GM12878 (cell line): ENCODE results near the gene LVRN. TPM values are rescaled to one million over a fixed set of nuclear protein-coding genes. Genes with fewer than 3 reads are reported as not detected.

Experiments used
- ATAC-seq: fragments of 200-7000 bp; cut with Tn5 transposase; 3 replicates; pipeline ENCODE4 v1.9.1; 2020; ENCODE audit warnings: mild to moderate bottlenecking, moderate library complexity
- BruUV-seq: library from RNA; stranded (reverse); fragments of 400-500 nt; replicated peaks from 2 replicates; lab custom pipeline; 2021; lab: Mats Ljungman, UMichigan
- CTCF ChIA-PET: fragments of 300-600 bp; sonication (Branson Sonifier 250); formaldehyde crosslinking; extraction: SDS; loops from one replicate; lab custom pipeline; 2021; ENCODE audit warnings: inconsistent platforms; lab: Yijun Ruan, JAX
- POLR2A ChIA-PET: fragments of 350-600 bp; formaldehyde crosslinking; extraction: SDS; loops from one replicate; lab custom pipeline; 2021; ENCODE audit warnings: inconsistent platforms; lab: Charles Lee
- RAD21 ChIA-PET: fragments of 300-600 bp; sonication (Branson Sonifier 250); formaldehyde crosslinking; loops from one replicate; lab custom pipeline; 2023; ENCODE audit warnings: antibody characterized with exemption; ENCODE audit not compliant: unreplicated experiment; lab: Charles Lee
- SMC1A ChIA-PET: fragments of 300-600 bp; sonication (Branson Sonifier 250); formaldehyde crosslinking; loops from one replicate; lab custom pipeline; 2023; ENCODE audit not compliant: unreplicated experiment, uncharacterized antibody; lab: Charles Lee
- DNase-seq: peaks from one replicate; pipeline ENCODE4 v3.0.0-alpha.2; 2011; ENCODE audit warnings: low read depth, low spot score
- FAIRE-seq: peaks from 3 replicates; lab custom pipeline; 2011; peaks lifted over from hg19 to GRCh38; lab: Jason Lieb, UNC
- H2AFZ ChIP-seq: 2 replicates; pipeline ENCODE4 v1.6.0; 2011; ENCODE audit warnings: low read depth, low read length, control low read depth; ENCODE audit not compliant: control insufficient read depth
- H3K27ac ChIP-seq: 2 replicates; pipeline ENCODE4 v1.5.1; 2011; ENCODE audit warnings: control low read depth; ENCODE audit not compliant: control insufficient read depth, insufficient read depth
- H3K27me3 ChIP-seq, 2 experiments: replicated peaks in 1 of 2; 2 replicates each; pipeline versions ENCODE4 v1.6.0 to v1.6.1; 2011; ENCODE audit warnings: low read length in 1 of 2; ENCODE audit not compliant: control insufficient read depth in 2 of 2, insufficient read depth in 2 of 2
- H3K36me3 ChIP-seq, 2 experiments: 2 replicates each; pipeline ENCODE4 v1.5.1; 2011; ENCODE audit warnings: low read length in 1 of 2; ENCODE audit not compliant: control insufficient read depth in 2 of 2, insufficient read depth in 2 of 2
- H3K4me1 ChIP-seq: 2 replicates; pipeline ENCODE4 v1.6.1; 2011; ENCODE audit warnings: mild to moderate bottlenecking, low read length, moderate library complexity, mixed read lengths; ENCODE audit not compliant: control insufficient read depth, insufficient read depth
- H3K4me2 ChIP-seq: 2 replicates; pipeline ENCODE4 v1.6.0; 2011; ENCODE audit warnings: control low read depth; ENCODE audit not compliant: control insufficient read depth, insufficient read depth
- H3K4me3 ChIP-seq: fragments of 200-600 bp; sonication (generic); 2 replicates; pipeline ENCODE4 v1.5.1; 2016
- H3K79me2 ChIP-seq: 2 replicates; pipeline ENCODE4 v1.6.0; 2011; ENCODE audit warnings: low read length; ENCODE audit not compliant: control insufficient read depth, insufficient read depth
- H3K9ac ChIP-seq: 2 replicates; pipeline ENCODE4 v1.8.0; 2011; ENCODE audit warnings: low read length, control low read depth, mixed read lengths; ENCODE audit not compliant: control insufficient read depth, insufficient read depth
- H3K9me3 ChIP-seq: replicated peaks from 3 replicates; pipeline ENCODE4 v1.5.1; 2011; ENCODE audit warnings: mild to moderate bottlenecking, low read length; ENCODE audit not compliant: control insufficient read depth, insufficient read depth
- H4K20me1 ChIP-seq: 2 replicates; pipeline ENCODE4 v1.6.0; 2011; ENCODE audit not compliant: control insufficient read depth, insufficient read depth
- BHLHE40 ChIP-seq, 2 experiments: fragments of 450-650 bp in 1 of 2; IDR thresholded peaks; 2 replicates each; pipeline ENCODE4 v1.6.1; 2011 to 2017; ENCODE audit warnings: low read depth in 2 of 2, borderline replicate concordance in 1 of 2, improper control_type of control experiment in 1 of 2, low read length in 1 of 2, mild to moderate bottlenecking in 1 of 2
- CEBPZ ChIP-seq: fragments of 150-350 bp; IDR thresholded peaks from 2 replicates; pipeline ENCODE4 v1.6.1; 2016; ENCODE audit warnings: low read depth, low read length
- EGR1 ChIP-seq, 2 experiments: IDR thresholded peaks; 1 replicate in 1 of 2; 2 replicates in 1 of 2; pipeline ENCODE4 v1.6.1; 2011 to 2012; ENCODE audit warnings: low read depth in 2 of 2, low read length in 2 of 2, borderline replicate concordance in 1 of 2, mild to moderate bottlenecking in 1 of 2, moderate library complexity in 1 of 2
- GABPA ChIP-seq: IDR thresholded peaks from 2 replicates; pipeline ENCODE4 v1.6.1; 2014; ENCODE audit warnings: antibody characterized with exemption, low read depth, mild to moderate bottlenecking, inconsistent platforms
- LARP7 ChIP-seq: fragments of 450-650 bp; IDR thresholded peaks from 2 replicates; pipeline ENCODE4 v1.6.1; 2017; ENCODE audit warnings: mild to moderate bottlenecking
- NFYA ChIP-seq: IDR thresholded peaks from 2 replicates; pipeline ENCODE4 v1.6.1; 2011; ENCODE audit warnings: low read depth, mild to moderate bottlenecking, low read length, improper control_type of control experiment, borderline replicate concordance
- PAX8 ChIP-seq: fragments of 450-650 bp; IDR thresholded peaks from 2 replicates; pipeline ENCODE4 v1.6.1; 2017; ENCODE audit warnings: mild to moderate bottlenecking, moderate library complexity
- SREBF1 ChIP-seq: IDR thresholded peaks from 2 replicates; pipeline ENCODE4 v1.6.1; 2012; ENCODE audit warnings: mild to moderate bottlenecking, low read length
- ZSCAN29 ChIP-seq: fragments of 450-650 bp; IDR thresholded peaks from 2 replicates; pipeline ENCODE4 v1.6.1; 2017; ENCODE audit warnings: mild to moderate bottlenecking, moderate library complexity
- WGBS: methylation state at CpG from one replicate; pipeline ENCODE4 v1.1.6; 2016; ENCODE audit warnings: low lambda C conversion rate; ENCODE audit not compliant: insufficient replicate concordance, insufficient coverage; ENCODE audit errors: missing lambda C conversion rate; 5-methylcytosine and 5-hydroxymethylcytosine counted together
- in situ Hi-C: fragments of 300-500 bp; cut with MboI; formaldehyde crosslinking; loops from 9 replicates; pipeline ENCODE4 v1.14.3; 2018; ENCODE audit warnings: mixed read lengths
- intact Hi-C: fragments of 100-400 bp; cut with micrococcal nuclease; formaldehyde crosslinking; loops from one replicate; pipeline ENCODE4 v1.14.2; 2022; ENCODE audit not compliant: unreplicated experiment
- polyA plus RNA-seq, 11 experiments: library from polyadenylated mRNA; depleted of rRNA in 4 of 11; unstranded in 6 of 11; stranded (reverse) in 5 of 11; fragments of >200 nt; fragmentation: Nextera tagmentation in 4 of 11; fragmentation: Illumina TruSeq in 1 of 11; extraction: Ambion mirVana in 4 of 11; extraction: Trizol in 1 of 11; gene quantifications; 1 replicate in 1 of 11; 2 replicates in 10 of 11; pipeline versions ENCODE4 v1.2.1 to v1.2.3, GENCODE V29; 2011 to 2016; ENCODE audit warnings: inconsistent platforms in 2 of 11, missing spikeins in 2 of 11, low read depth in 1 of 11
- total RNA-seq, 4 experiments: library from RNA; depleted of rRNA in 3 of 4; stranded (reverse); fragments of >200 nt in 3 of 4; fragmentation: Illumina TruSeq in 1 of 4; extraction: Trizol in 1 of 4; gene quantifications; 2 replicates each; pipeline versions ENCODE4 v1.2.1 to v1.2.3, GENCODE V29; 2013 to 2021
- TF ChIP-seq, protein P1 (sequence below): IDR thresholded peaks from 2 replicates; pipeline ENCODE4 v1.6.1; 2012; ENCODE audit warnings: mild to moderate bottlenecking, low read depth, low read length

LVRN gene
- total and polyA plus RNA-seq, 10 of the 15 experiments (the other 5 are each of a cell fraction or from before 2014, with no cell fraction given), result 0.04 to 0.87 (median 0.11) TPM; not detected in 4

DNA sequence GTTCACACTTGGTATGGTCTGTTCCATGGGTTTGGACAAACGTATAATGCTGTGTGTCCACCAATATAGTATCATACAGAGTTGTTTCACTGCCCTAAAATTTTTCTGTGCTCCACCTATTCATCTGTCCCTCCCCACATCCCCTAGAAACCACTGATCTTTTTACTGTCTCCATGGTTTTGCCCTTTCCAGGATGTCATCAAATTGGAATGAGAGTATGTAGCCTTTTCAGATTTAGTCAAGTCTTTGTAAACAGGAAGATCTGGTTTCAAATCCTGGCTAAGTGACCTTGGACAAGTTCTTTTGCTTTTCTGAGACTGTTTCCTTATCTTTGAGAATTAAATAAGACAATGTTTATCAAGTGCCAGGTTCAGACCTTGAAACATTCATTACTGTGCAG, 13.2 kb upstream of the LVRN start:
- no TSS peak for BruUV-seq
- no peak for FAIRE-seq
- Histone ChIP-seq H3K36me3 (no peaks in the 10 kb centered on the region), H3K9me3 (no peaks in the 10 kb centered on the region), H3K27ac (no peak overlapping the region), H3K4me2 (no peak overlapping the region), H3K4me1 (no peaks in the 10 kb centered on the region), H3K4me3 (no peak overlapping the region), H3K27me3 (no peaks in the 10 kb centered on the region; a peak in 1 of 4 replicates), H2AFZ (no peak overlapping the region), H3K79me2 (no peaks in the 10 kb centered on the region), H3K9ac (no peak overlapping the region), H4K20me1 (no peaks in the 10 kb centered on the region)
- ChIA-PET RAD21 (no interaction called here), SMC1A (no interaction called here), CTCF (interaction anchor here (1.3 kb wide), 1 partner anchor 23 kb away, joined by 4 read pairs; no protein-coding TSS in a partner anchor), POLR2A (no interaction called here)
- intact Hi-C loops, result no loop called here
- no peak for DNase-seq
- in situ Hi-C loops, result no loop called here
- WGBS, result 0% methylated on average over 1 of the region's 1 CpG
- TF ChIP-seq SREBF1, result no peak
- no peak for TF ChIP-seq BHLHE40 (IDR thresholded peaks at IDR 0.05; ENCODE audit: borderline replicate concordance in 1 of 2, low read depth in 2 of 2, low read length in 1 of 2)
- no peak for TF ChIP-seq PAX8
- TF ChIP-seq GABPA, result no peak
- no peak for ATAC-seq

DNA sequence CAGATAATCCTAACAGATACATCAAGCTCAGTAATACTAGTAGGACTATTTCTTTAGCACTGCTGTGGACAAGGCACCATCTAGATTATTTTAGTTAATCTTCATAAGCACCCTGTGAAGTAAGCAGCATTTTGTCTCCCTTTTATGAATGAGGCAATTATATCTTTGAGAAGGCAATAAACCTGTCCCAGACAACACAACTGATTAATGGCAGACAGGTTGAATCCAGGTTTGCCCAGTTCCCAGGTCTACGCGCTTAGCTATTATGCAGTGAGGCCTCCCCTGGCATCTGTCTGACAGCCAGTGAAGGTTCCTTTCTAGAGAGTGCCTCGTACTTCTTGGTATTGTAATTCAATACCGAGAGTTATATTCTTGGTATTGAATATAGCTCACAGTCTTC, 9.7 kb upstream of the LVRN start:
- H3K36me3 ChIP-seq, result no peaks in the 10 kb centered on the region
- H3K9me3 ChIP-seq, result no peaks in the 10 kb centered on the region
- H3K27me3 ChIP-seq, result peaks cover 0 to 2% of the 10 kb centered on the region in 2 experiments; a peak in 1 of 4 replicates
- no peak overlapping the region for H2AFZ ChIP-seq
- H3K79me2 ChIP-seq, result no peaks in the 10 kb centered on the region
- in situ Hi-C loops (no loop called here), intact Hi-C loops (no loop called here)
- FAIRE-seq, result no peak
- no peaks in the 10 kb centered on the region for H4K20me1 ChIP-seq
- 38% methylated on average over 4 of the region's 4 CpGs for WGBS
- H3K27ac ChIP-seq, result no peak overlapping the region
- ATAC-seq, result no peak
- no peak overlapping the region for H3K4me3 ChIP-seq
- SMC1A ChIA-PET, result interaction anchor here (1.9 kb wide), 1 partner anchor 25 kb away, joined by 4 read pairs; no protein-coding TSS in a partner anchor
- H3K9ac ChIP-seq, result no peak overlapping the region
- CTCF ChIA-PET, result no interaction called here
- POLR2A ChIA-PET, result no interaction called here
- no peak overlapping the region for H3K4me2 ChIP-seq
- no peaks in the 10 kb centered on the region for H3K4me1 ChIP-seq
- no peak for DNase-seq
- BruUV-seq, result no TSS peak
- RAD21 ChIA-PET, result interaction anchor here (0.8 kb wide), 1 partner anchor 9 kb away, joined by 3 read pairs; no protein-coding TSS in a partner anchor
- TF ChIP-seq LARP7, result no peak
- no peak for TF ChIP-seq CEBPZ
- no peak for TF ChIP-seq BHLHE40 (IDR thresholded peaks at IDR 0.05; ENCODE audit: borderline replicate concordance in 1 of 2, low read depth in 2 of 2, low read length in 1 of 2)
- TF ChIP-seq, protein P1, sequence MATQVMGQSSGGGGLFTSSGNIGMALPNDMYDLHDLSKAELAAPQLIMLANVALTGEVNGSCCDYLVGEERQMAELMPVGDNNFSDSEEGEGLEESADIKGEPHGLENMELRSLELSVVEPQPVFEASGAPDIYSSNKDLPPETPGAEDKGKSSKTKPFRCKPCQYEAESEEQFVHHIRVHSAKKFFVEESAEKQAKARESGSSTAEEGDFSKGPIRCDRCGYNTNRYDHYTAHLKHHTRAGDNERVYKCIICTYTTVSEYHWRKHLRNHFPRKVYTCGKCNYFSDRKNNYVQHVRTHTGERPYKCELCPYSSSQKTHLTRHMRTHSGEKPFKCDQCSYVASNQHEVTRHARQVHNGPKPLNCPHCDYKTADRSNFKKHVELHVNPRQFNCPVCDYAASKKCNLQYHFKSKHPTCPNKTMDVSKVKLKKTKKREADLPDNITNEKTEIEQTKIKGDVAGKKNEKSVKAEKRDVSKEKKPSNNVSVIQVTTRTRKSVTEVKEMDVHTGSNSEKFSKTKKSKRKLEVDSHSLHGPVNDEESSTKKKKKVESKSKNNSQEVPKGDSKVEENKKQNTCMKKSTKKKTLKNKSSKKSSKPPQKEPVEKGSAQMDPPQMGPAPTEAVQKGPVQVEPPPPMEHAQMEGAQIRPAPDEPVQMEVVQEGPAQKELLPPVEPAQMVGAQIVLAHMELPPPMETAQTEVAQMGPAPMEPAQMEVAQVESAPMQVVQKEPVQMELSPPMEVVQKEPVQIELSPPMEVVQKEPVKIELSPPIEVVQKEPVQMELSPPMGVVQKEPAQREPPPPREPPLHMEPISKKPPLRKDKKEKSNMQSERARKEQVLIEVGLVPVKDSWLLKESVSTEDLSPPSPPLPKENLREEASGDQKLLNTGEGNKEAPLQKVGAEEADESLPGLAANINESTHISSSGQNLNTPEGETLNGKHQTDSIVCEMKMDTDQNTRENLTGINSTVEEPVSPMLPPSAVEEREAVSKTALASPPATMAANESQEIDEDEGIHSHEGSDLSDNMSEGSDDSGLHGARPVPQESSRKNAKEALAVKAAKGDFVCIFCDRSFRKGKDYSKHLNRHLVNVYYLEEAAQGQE, result no peak
- no peak for TF ChIP-seq ZSCAN29
- TF ChIP-seq NFYA, result no peak
- TF ChIP-seq EGR1 (IDR thresholded peaks at IDR 0.05; ENCODE audit: borderline replicate concordance in 1 of 2, low read depth in 2 of 2, low read length in 2 of 2), result no peak
